HepG2 (cell line): Measurements from ENCODE around the gene SLC20A1. TPM values are rescaled to one million over a fixed set of nuclear protein-coding genes. Genes with fewer than 3 reads are reported as not detected.

Experiments used
- HOXA9 ChIP-seq: sonication (generic); formaldehyde crosslinking; IDR thresholded peaks from 2 replicates; pipeline ENCODE4 v1.8.1; 2022; ENCODE audit warnings: missing genetic modification reagents, mild to moderate bottlenecking, moderate library complexity, borderline replicate concordance
- MXD3 ChIP-seq: IDR thresholded peaks from 2 replicates; pipeline ENCODE4 v1.6.1; 2016; ENCODE audit warnings: mild to moderate bottlenecking, missing biosample characterization, missing genetic modification reagents
- RARA ChIP-seq: IDR thresholded peaks from 2 replicates; pipeline ENCODE4 v1.6.1; 2016; ENCODE audit warnings: missing genetic modification reagents, missing compliant biosample characterization
- THRA ChIP-seq: sonication (generic); formaldehyde crosslinking; IDR thresholded peaks from 2 replicates; pipeline ENCODE4 v1.4.0; 2020; ENCODE audit warnings: missing genetic modification reagents, borderline replicate concordance
- TIGD3 ChIP-seq: sonication (generic); formaldehyde crosslinking; IDR thresholded peaks from 2 replicates; pipeline ENCODE4 v1.5.1; 2020; ENCODE audit warnings: mild to moderate bottlenecking, missing genetic modification reagents, borderline replicate concordance
- ZBTB3 ChIP-seq: sonication (generic); formaldehyde crosslinking; IDR thresholded peaks from 2 replicates; pipeline ENCODE4 v1.4.0; 2020; ENCODE audit warnings: low read depth, mild to moderate bottlenecking, moderate library complexity, missing genetic modification reagents, borderline replicate concordance
- ZBTB7B ChIP-seq: sonication (generic); formaldehyde crosslinking; IDR thresholded peaks from 2 replicates; pipeline ENCODE4 v1.4.0; 2020; ENCODE audit warnings: missing genetic modification reagents
- ZIK1 ChIP-seq: sonication (generic); formaldehyde crosslinking; IDR thresholded peaks from 2 replicates; pipeline ENCODE4 v1.5.0; 2020; ENCODE audit warnings: mild to moderate bottlenecking, low read depth, missing genetic modification reagents, borderline replicate concordance
- ZNF251 ChIP-seq: sonication (generic); formaldehyde crosslinking; IDR thresholded peaks from 2 replicates; pipeline ENCODE4 v1.9.0; 2021; ENCODE audit warnings: mild to moderate bottlenecking, missing genetic modification reagents
- ZNF318 ChIP-seq: sonication (generic); formaldehyde crosslinking; IDR thresholded peaks from 2 replicates; pipeline ENCODE4 v1.4.0; 2020; ENCODE audit warnings: mild to moderate bottlenecking, missing genetic modification reagents
- ZNF331 ChIP-seq: sonication (generic); formaldehyde crosslinking; IDR thresholded peaks from 2 replicates; pipeline ENCODE4 v1.4.0; 2020; ENCODE audit warnings: missing genetic modification reagents
- ZNF547 ChIP-seq: sonication (generic); formaldehyde crosslinking; IDR thresholded peaks from 2 replicates; pipeline ENCODE4 v1.5.1; 2020; ENCODE audit warnings: mild to moderate bottlenecking, missing genetic modification reagents
- ZNF710 ChIP-seq: sonication (generic); formaldehyde crosslinking; IDR thresholded peaks from 2 replicates; pipeline ENCODE4 v1.5.0; 2020; ENCODE audit warnings: mild to moderate bottlenecking, missing genetic modification reagents, borderline replicate concordance
- ZNF83 ChIP-seq: sonication (generic); formaldehyde crosslinking; IDR thresholded peaks from 2 replicates; pipeline ENCODE4 v1.4.0; 2020; ENCODE audit warnings: missing genetic modification reagents, mild to moderate bottlenecking, borderline replicate concordance
- polyA plus RNA-seq, 8 experiments: library from polyadenylated mRNA; depleted of rRNA in 3 of 8; stranded (reverse) in 7 of 8; unstranded in 1 of 8; fragments of >200 nt; fragmentation: Illumina TruSeq in 4 of 8; extraction: Trizol in 4 of 8; gene quantifications; 2 replicates each; pipeline versions ENCODE4 v1.2.1 to v1.2.3, GENCODE V29; 2011 to 2016; ENCODE audit warnings: low read depth in 4 of 8, missing spikeins in 1 of 8, mixed read lengths in 1 of 8; ENCODE audit not compliant: insufficient read depth in 1 of 8
- total RNA-seq, 5 experiments: library from RNA; depleted of rRNA; stranded (reverse); fragments of >200 nt; fragmentation: Illumina TruSeq; extraction: Trizol; gene quantifications; 2 replicates each; pipeline ENCODE4 v1.2.3, GENCODE V29; 2016; ENCODE audit warnings: low read depth in 1 of 5

SLC20A1 gene
- total and polyA plus RNA-seq, 2 of the 13 experiments (the other 11 are each of a cell fraction or from before 2014, with no cell fraction given), result 54.0 to 85.9 TPM

GRCh38 chr2:112645310-112646101 lies at the start of gene SLC20A1 (continued):
- TF ChIP-seq ZNF318 (CRISPR knock-in tag) (no peak; the same call in 1 of the 2 replicates), MXD3 (CRISPR knock-in tag) (peak; percentile 21; the same call in 1 of the 2 replicates), HOXA9 (CRISPR knock-in tag) (no peak), ZNF547 (CRISPR knock-in tag) (no peak), THRA (no peak; the same call in 1 of the 2 replicates), ZNF710 (CRISPR knock-in tag) (peak; percentile 65; the same call in 1 of the 2 replicates), ZBTB3 (0 out of 2 replicates have a peak, but pooled peaks have one; percentile 44), ZBTB7B (peak; percentile 72; the same call in 1 of the 2 replicates), ZNF251 (no peak), RARA (CRISPR knock-in tag) (peak; percentile 94), TIGD3 (CRISPR knock-in tag) (no peak), ZIK1 (CRISPR knock-in tag) (no peak), ZNF83 (CRISPR knock-in tag) (no peak; the same call in 1 of the 2 replicates), ZNF331 (CRISPR knock-in tag) (peak; percentile 56)
